GM20000 (cell line): ENCODE results near the gene GDPD5.

Experiments
- DNase-seq: peaks from one replicate; pipeline ENCODE4 v3.0.0; 2012; ENCODE audit warnings: low spot score
- CTCF ChIP-seq: IDR thresholded peaks from 2 replicates; pipeline ENCODE4 v1.5.1; 2012; ENCODE audit warnings: mild to moderate bottlenecking, control low read depth; ENCODE audit errors: extremely low read depth, missing control alignments

Gene GDPD5

GRCh38 chr11:75403037-75403436 is 122.7 kb downstream of the GDPD5 start:
- DNase-seq: no peak

GRCh38 chr11:75402002-75402773 is 123.6 kb downstream of the GDPD5 start:
- no peak for DNase-seq
- TF ChIP-seq CTCF: no peak

More at GRCh38 chr11:75403037-75403436, 122.7 kb downstream of the GDPD5 start:
- no peak for TF ChIP-seq CTCF

- no peak for DNase-seq
- no peak for TF ChIP-seq CTCF
These were observed 125.4 kb downstream of the GDPD5 start for GRCh38 chr11:75400146-75400865.

GRCh38 chr11:75399344-75400145 is 126.2 kb downstream of the GDPD5 start, which contains the start of gene RPS3:
Gene RPS3 (plus strand): TSS chr11:75399518. CDS start chr11:75399548, 30 bp downstream.
- TF ChIP-seq CTCF: peak; percentile 3

GRCh38 chr11:75398906-75399305 is 126.8 kb downstream of the GDPD5 start:
- TF ChIP-seq CTCF: no peak

More at GRCh38 chr11:75399344-75400145, 126.2 kb downstream of the GDPD5 start, which contains the start of gene RPS3:
- peak; percentile 93 for DNase-seq

GRCh38 chr11:75394085-75394840 is 131.5 kb downstream of the GDPD5 start:
- no peak for DNase-seq
- TF ChIP-seq CTCF: no peak

More at GRCh38 chr11:75398906-75399305, 126.8 kb downstream of the GDPD5 start:
- no peak for DNase-seq
